Esophagus muscularis mucosa (tissue), 4 donors: Measurements from ENCODE around the gene TOPORS. TPM values are rescaled to one million over a fixed set of nuclear protein-coding genes. Genes with fewer than 3 reads are reported as not detected.

Experiments used
- DNase-seq: peaks from one replicate; pipeline ENCODE4 v3.0.0-alpha.2; 2017; ENCODE audit errors: extremely low spot score
- H3K27ac ChIP-seq, 4 donors: fragments of 200-600 bp; sonication (generic); replicated peaks in 1 of 4; 1 replicate in 3 of 4; 2 replicates in 1 of 4; pipeline ENCODE4 v1.5.1; 2016 to 2019; ENCODE audit warnings: mild to moderate bottlenecking in 1 of 4
- H3K27me3 ChIP-seq, 4 donors: fragments of 200-600 bp; sonication (generic); one replicate each; pipeline versions ENCODE4 v1.5.1 to v1.6.0; 2016 to 2019
- H3K36me3 ChIP-seq, 4 donors: fragments of 200-600 bp; sonication (generic); one replicate each; pipeline ENCODE4 v1.5.1; 2016 to 2019
- H3K4me1 ChIP-seq, 4 donors: fragments of 200-600 bp; sonication (generic); one replicate each; pipeline ENCODE4 v1.5.1; 2016 to 2019
- H3K4me3 ChIP-seq, 4 donors: fragments of 200-600 bp; sonication (generic); 1 replicate in 2 of 4; 2 replicates in 2 of 4; pipeline ENCODE4 v1.5.1; 2016 to 2019; ENCODE audit warnings: mild to moderate bottlenecking in 4 of 4, moderate library complexity in 1 of 4
- H3K9me3 ChIP-seq, 4 donors: fragments of 200-600 bp; sonication (generic); 1 replicate in 3 of 4; 2 replicates in 1 of 4; pipeline ENCODE4 v1.5.1; 2016 to 2019
- EP300 ChIP-seq: sonication (generic); formaldehyde crosslinking; IDR thresholded peaks from one replicate; pipeline ENCODE4 v1.6.1; 2017; ENCODE audit warnings: antibody characterized with exemption
- POLR2A ChIP-seq: fragments of 450-650 bp; IDR thresholded peaks from one replicate; pipeline ENCODE4 v1.6.1; 2017; ENCODE audit warnings: antibody characterized with exemption, moderate library complexity, mild to moderate bottlenecking, low read depth
- POLR2AphosphoS5 ChIP-seq, 2 donors: sonication (generic); formaldehyde crosslinking; IDR thresholded peaks; one replicate each; pipeline ENCODE4 v1.6.1; 2017; ENCODE audit warnings: antibody characterized with exemption in 2 of 2
- WGBS: methylation state at CpG from one replicate; pipeline ENCODE4 v1.1.5; 2018; 5-methylcytosine and 5-hydroxymethylcytosine counted together
- intact Hi-C: fragments of 100-400 bp; cut with DNase I; formaldehyde crosslinking; loops from one replicate; pipeline ENCODE4 v1.15.1; 2023
- total RNA-seq, 4 donors: library from RNA; depleted of rRNA; stranded (reverse); fragments of >200 nt; gene quantifications; one replicate each; pipeline versions ENCODE4 v1.1.0 to v1.2.1, GENCODE V29; 2016
- TF ChIP-seq, protein P1 (sequence below), 3 experiments: fragments of 200-600 bp in 2 of 3; fragments of 450-650 bp in 1 of 3; sonication (generic) in 2 of 3; IDR thresholded peaks; one replicate each; pipeline ENCODE4 v1.5.1; 2017 to 2019; ENCODE audit warnings: antibody characterized with exemption in 3 of 3, mild to moderate bottlenecking in 2 of 3, moderate library complexity in 1 of 3

TOPORS gene
- total RNA-seq, 4 donors from 2014 or later = 16.5 to 25.9 (median 21.7) TPM

DNA sequence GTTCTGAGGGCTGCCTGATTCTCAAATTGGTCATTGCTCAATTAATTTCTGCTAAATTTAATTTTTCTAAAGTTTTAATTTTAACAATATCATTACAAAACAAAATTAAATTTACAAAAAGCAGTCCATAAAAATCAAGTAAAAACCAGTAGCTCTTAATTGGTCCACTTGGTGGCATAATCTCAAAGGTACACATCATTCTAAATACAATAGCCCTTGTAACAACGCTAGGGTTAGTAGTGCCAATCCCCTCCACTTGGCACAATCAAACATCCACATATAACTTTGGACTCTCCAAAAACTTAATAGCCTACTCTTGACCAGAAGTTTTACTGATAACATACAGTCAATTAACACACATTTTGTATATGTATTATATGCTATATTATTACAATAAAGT is 22.5 kb upstream of the TOPORS start:
- Histone ChIP-seq H3K36me3 (peaks cover 0 to 5% (median 0%) of the 10 kb centered on the region in 4 donors), H3K27ac (no peak overlapping the region), H3K27me3 (no peaks in the 10 kb centered on the region), H3K4me3 (no peak overlapping the region), H3K9me3 (no peaks in the 10 kb centered on the region), H3K4me1 (peaks cover 30 to 38% (median 31%) of the 10 kb centered on the region in 4 donors)
- 69% methylated on average over 1 of the region's 1 CpG for WGBS
- intact Hi-C loops = loop anchor here (5.0 kb wide), 1 partner anchor 48 kb away; the partner anchor contains the start of gene RIGI
- DNase-seq = no peak
- TF ChIP-seq POLR2A (no peak), POLR2AphosphoS5 (IDR thresholded peaks at IDR 0.05) (no peak), EP300 (no peak)
- TF ChIP-seq, protein P1, sequence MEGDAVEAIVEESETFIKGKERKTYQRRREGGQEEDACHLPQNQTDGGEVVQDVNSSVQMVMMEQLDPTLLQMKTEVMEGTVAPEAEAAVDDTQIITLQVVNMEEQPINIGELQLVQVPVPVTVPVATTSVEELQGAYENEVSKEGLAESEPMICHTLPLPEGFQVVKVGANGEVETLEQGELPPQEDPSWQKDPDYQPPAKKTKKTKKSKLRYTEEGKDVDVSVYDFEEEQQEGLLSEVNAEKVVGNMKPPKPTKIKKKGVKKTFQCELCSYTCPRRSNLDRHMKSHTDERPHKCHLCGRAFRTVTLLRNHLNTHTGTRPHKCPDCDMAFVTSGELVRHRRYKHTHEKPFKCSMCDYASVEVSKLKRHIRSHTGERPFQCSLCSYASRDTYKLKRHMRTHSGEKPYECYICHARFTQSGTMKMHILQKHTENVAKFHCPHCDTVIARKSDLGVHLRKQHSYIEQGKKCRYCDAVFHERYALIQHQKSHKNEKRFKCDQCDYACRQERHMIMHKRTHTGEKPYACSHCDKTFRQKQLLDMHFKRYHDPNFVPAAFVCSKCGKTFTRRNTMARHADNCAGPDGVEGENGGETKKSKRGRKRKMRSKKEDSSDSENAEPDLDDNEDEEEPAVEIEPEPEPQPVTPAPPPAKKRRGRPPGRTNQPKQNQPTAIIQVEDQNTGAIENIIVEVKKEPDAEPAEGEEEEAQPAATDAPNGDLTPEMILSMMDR (IDR thresholded peaks at IDR 0.05) = no peak

DNA sequence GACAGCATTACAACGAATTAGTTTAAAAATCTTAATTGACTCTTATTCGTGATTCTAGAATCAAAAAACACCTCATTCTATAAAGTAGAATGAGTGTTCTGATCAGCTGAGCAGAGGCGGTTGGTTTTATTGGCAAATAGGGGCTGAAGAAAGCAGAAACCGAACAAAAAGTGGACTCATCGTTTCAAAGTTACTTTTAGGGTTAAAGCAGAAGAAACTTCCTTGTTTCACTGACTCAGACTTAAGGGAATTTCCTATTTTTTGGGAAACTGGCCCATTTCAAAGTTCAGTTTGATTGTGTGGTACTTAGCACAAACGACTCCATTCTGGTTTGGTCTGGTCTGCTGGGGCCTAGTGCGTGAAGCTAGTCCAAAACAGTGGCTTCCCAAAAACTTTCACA is 21.4 kb upstream of the TOPORS start:
- Histone ChIP-seq H3K4me3 (peak overlapping the region in 1 of 4 donors; percentile 83), H3K9me3 (no peaks in the 10 kb centered on the region), H3K4me1 (peaks cover 24 to 39% (median 30%) of the 10 kb centered on the region in 4 donors), H3K27me3 (no peaks in the 10 kb centered on the region), H3K27ac (peak overlapping the region; percentile 90 to 93 (median 91)), H3K36me3 (peaks cover 0 to 15% (median 0%) of the 10 kb centered on the region in 4 donors)
- 85% methylated on average over 7 of the region's 7 CpGs for WGBS
- TF ChIP-seq EP300 (no peak), POLR2AphosphoS5 (IDR thresholded peaks at IDR 0.05) (no peak), POLR2A (no peak)
- TF ChIP-seq, protein P1 (IDR thresholded peaks at IDR 0.05) = no peak
- DNase-seq = no peak
- intact Hi-C loops = loop anchor here (2.0 to 5.0 kb wide), 2 partner anchors 23 to 47 kb away; partner anchors contain the start of gene RIGI

DNA sequence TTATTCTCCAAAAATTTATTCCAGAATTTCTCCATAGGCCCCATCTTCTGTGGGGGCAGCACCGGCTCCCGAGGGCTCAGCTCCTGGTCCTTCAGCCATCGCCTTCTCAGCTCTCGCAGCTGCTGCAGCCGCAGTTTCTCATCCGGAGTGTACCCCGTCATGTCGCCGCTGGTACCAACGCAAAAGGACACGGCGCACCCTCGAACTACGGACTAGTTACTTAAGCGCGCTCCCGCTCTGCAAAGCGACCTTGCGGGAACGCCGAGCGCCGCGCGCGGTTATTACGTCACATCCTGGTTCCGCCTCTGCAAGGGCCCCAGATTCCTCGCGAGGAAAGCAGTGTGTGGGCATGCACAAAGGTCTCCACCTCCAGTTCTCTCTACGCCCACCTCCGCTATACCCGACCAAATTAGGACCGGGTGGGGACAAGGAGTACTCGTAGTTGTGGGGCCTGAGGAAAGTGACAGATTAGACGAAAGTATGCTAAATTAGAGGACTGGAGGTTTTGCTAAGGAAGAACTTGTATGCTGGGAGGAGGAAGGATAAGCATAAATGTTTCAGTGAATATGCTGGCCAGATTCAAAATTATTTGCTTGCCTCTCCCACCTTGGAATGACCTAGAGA is 20.6 kb upstream of the TOPORS start, which contains the start of gene NDUFB6:
TSS of gene NDUFB6 (minus strand) at position 260 of the 624 bp plus-strand sequence. CDS start at position 161, 99 bp downstream.
- peak within 1 kb of the TSS; percentile 79 to 83 (median 83) for H3K4me3 ChIP-seq
- no peaks in the 10 kb centered on the region for H3K9me3 ChIP-seq
- 0% methylated on average over 6 of the region's 36 CpGs for whole genome bisulfite sequencing
- DNase-seq = peak; percentile 98
- peaks cover 0 to 22% (median 3%) of the 10 kb centered on the region in 4 donors for H3K36me3 ChIP-seq
- peaks cover 24 to 39% (median 30%) of the 10 kb centered on the region in 4 donors for H3K4me1 ChIP-seq
- peak; percentile 96 for TF ChIP-seq POLR2AphosphoS5 (IDR thresholded peaks at IDR 0.05)
- peak; percentile 14 for TF ChIP-seq POLR2A
- TF ChIP-seq, protein P1 (IDR thresholded peaks at IDR 0.05) = no peak
- no peak for TF ChIP-seq EP300
- no peaks in the 10 kb centered on the region for H3K27me3 ChIP-seq
- intact Hi-C loops = loop anchor here (2.0 to 5.0 kb wide), 2 partner anchors 22 to 46 kb away; partner anchors contain the start of gene RIGI
- peak within 1 kb of the TSS; percentile 90 to 93 (median 91) for H3K27ac ChIP-seq

DNA sequence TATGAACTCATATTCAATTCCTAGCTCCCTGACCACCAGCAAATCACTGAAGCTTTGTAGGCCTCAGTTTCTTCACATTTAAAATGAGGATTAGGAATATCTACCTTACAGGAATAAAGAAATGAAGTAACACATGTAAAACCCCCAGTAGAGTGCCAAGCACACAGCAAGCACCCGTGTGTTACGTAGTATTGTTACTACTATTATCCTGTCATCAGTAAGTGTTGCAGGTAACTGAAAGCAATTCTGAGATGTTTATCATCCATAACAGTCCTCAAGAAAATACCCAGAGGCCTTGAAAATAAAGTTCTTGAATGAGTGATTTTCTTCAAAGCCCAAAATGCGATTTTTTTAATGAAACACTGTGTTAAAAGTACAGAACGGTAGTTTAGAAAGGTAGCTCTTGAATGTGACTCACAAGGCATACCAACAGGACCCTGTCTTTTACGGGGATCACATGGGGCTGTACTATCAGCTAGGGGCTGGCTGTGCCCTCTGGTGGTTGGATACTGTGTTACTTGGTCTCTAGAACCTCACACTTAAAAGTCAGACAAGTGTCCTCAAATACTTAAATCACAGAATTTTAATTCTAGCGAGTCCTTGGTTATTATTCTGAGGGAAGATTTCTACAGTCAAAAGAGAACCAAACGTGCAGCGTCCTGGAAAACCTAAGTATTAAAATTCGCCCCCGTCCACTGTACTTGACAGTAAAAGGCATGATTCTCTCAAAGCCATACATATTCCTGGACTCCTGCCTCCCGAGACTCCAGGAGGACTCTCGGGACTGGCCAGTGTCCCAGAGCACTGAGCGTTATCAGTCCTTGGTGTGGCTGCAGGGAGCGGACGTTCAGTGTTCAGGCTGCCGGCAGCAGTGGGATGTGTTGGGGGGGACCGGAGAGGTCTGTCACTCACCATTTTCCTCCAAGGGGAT is 19.8 kb upstream of the TOPORS start:
- H3K9me3 ChIP-seq = no peaks in the 10 kb centered on the region
- TF ChIP-seq, protein P1 (IDR thresholded peaks at IDR 0.05) = peak; percentile 47 to 60 (median 48)
- no peak for TF ChIP-seq POLR2A
- no peak for TF ChIP-seq EP300
- TF ChIP-seq POLR2AphosphoS5 (IDR thresholded peaks at IDR 0.05) = peak in 1 of 2 donors; percentile 14
- 6% methylated on average over 14 of the region's 17 CpGs for WGBS
- H3K36me3 ChIP-seq = peaks cover 5 to 30% (median 10%) of the 10 kb centered on the region in 4 donors
- intact Hi-C loops = loop anchor here (2.0 to 5.0 kb wide), 2 partner anchors 21 to 45 kb away; partner anchors contain the start of gene RIGI
- DNase-seq = no peak
- peak overlapping the region; percentile 79 to 83 (median 83) for H3K4me3 ChIP-seq
- peaks cover 24 to 39% (median 30%) of the 10 kb centered on the region in 4 donors for H3K4me1 ChIP-seq
- H3K27me3 ChIP-seq = no peaks in the 10 kb centered on the region
- peak overlapping the region; percentile 90 to 93 (median 91) for H3K27ac ChIP-seq
